ENCODE results near the gene BATF.

- TF ChIP-seq CTCF (conservative IDR thresholded peaks at IDR 0.05; ENCODE audit: low read length) (no peak), EZH2phosphoT487 (IDR thresholded peaks at IDR 0.05; ENCODE audit: borderline replicate concordance) (no peak)
These were observed 49.8 kb downstream of the BATF start for GRCh38 chr14:75572104-75572503.
